DOHH2 (cell line): Measurements from ENCODE around the gene RGS8.

Source experiments
- EZH2phosphoT487 ChIP-seq: fragments of 200-600 bp; sonication (generic); IDR thresholded peaks from 2 replicates; pipeline ENCODE4 v1.6.1; 2017; ENCODE audit warnings: borderline replicate concordance, mild to moderate bottlenecking, antibody characterized with exemption, low read length, moderate library complexity, mixed read lengths
- TF ChIP-seq, protein P1 (sequence below): fragments of 200-600 bp; sonication (generic); IDR thresholded peaks from one replicate; pipeline ENCODE4 v1.5.1; 2014; ENCODE audit warnings: antibody characterized with exemption, mild to moderate bottlenecking, low read depth, low read length; ENCODE audit not compliant: poor library complexity, severe bottlenecking

DNA sequence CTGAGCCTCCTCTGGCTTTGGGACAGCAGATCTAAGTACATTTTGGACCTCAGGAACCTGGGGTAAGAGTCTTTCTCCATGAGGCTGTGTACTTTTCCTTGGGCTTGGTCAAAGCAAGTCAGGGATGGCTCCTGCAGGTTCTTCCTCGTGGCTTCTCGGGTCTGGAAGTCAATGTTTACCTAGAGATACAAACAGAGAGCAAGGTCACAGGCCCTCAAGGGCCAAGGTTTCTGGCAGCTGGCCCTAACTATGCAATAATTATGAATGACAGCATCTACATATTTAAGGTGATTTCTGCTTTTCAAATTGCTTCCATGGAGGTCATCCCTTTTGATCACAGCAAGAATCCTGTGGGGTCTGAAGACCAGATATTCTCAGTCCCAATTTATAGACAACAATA, 37.6 kb downstream of the RGS8 start:
- TF ChIP-seq, protein P1, sequence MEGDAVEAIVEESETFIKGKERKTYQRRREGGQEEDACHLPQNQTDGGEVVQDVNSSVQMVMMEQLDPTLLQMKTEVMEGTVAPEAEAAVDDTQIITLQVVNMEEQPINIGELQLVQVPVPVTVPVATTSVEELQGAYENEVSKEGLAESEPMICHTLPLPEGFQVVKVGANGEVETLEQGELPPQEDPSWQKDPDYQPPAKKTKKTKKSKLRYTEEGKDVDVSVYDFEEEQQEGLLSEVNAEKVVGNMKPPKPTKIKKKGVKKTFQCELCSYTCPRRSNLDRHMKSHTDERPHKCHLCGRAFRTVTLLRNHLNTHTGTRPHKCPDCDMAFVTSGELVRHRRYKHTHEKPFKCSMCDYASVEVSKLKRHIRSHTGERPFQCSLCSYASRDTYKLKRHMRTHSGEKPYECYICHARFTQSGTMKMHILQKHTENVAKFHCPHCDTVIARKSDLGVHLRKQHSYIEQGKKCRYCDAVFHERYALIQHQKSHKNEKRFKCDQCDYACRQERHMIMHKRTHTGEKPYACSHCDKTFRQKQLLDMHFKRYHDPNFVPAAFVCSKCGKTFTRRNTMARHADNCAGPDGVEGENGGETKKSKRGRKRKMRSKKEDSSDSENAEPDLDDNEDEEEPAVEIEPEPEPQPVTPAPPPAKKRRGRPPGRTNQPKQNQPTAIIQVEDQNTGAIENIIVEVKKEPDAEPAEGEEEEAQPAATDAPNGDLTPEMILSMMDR = no peak
- TF ChIP-seq EZH2phosphoT487 = no peak
